HG03432 (cell line): ENCODE measurements around the gene SCN8A.

ENCODE experiments used
- ATAC-seq: cut with Tn5 transposase; IDR thresholded peaks from one replicate; pipeline ENCODE4 v1.9.1; 2021; ENCODE audit warnings: mild to moderate bottlenecking, moderate library complexity; ENCODE audit not compliant: unreplicated experiment

SCN8A gene

GRCh38 chr12:51706206-51706605, 115.2 kb downstream of the SCN8A start:
- ATAC-seq, result no peak

- no peak for ATAC-seq
Measured at GRCh38 chr12:51714666-51715065, 123.6 kb downstream of the SCN8A start.

GRCh38 chr12:51717326-51717925, 126.4 kb downstream of the SCN8A start:
- ATAC-seq, result no peak

DNA sequence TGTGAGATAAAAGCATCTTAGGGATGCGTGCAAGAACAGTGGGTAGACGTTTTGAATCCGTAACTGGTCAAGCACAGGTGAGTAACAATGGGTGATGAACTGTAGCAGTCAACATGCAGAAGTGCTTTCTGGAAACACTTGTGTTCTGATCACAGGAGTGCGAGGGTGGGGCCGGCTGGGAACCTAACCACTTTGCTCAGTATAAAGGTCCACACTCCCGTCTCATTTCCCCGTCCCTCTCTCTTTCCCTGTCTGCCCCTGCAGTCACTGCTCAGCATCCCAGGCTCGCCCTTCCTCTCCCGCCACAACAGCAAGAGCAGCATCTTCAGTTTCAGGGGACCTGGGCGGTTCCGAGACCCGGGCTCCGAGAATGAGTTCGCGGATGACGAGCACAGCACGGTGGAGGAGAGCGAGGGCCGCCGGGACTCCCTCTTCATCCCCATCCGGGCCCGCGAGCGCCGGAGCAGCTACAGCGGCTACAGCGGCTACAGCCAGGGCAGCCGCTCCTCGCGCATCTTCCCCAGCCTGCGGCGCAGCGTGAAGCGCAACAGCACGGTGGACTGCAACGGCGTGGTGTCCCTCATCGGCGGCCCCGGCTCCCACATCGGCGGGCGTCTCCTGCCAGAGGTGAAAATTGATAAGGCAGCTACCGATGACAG, 130.4 kb downstream of the SCN8A start:
- ATAC-seq, result no peak

DNA sequence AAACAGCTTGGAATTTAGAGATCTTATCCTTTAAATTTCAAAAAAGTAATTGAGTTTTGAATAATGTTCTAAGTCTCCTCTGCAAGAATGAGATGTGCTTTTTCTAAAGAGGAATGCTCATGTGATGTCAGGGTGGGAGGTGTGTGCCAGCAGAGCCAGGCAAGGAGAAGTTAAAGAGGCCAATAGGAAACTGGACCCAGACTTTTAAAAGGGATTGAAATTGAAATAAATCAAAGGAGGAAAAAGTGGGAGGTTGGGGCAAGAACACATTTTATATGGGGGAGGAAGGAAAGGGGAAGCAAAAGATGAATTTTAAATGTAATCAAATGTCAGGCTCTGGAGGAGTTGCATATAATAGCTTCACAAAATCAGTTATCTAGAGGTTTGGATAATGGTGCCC, 131.4 kb downstream of the SCN8A start:
- ATAC-seq, result no peak

DNA sequence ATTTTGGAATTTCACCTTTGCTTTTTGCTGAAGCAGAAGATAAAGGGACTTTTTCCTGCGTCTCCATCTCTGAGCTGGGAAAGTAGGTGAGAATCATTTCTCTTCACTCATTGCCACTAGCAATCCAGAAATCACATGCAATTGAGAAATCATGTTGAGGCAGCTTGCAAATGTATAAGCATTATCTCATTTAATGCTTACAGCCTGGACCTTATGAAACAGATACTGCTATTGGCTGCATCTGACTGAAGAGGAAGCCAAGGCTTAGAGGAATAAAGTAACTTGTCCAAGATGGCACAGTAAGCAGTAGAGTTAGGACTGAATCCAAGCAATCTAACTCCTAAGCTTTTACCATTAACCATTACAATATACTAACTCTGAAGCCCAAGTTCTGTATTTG, 135.1 kb downstream of the SCN8A start:
- no peak for ATAC-seq

DNA sequence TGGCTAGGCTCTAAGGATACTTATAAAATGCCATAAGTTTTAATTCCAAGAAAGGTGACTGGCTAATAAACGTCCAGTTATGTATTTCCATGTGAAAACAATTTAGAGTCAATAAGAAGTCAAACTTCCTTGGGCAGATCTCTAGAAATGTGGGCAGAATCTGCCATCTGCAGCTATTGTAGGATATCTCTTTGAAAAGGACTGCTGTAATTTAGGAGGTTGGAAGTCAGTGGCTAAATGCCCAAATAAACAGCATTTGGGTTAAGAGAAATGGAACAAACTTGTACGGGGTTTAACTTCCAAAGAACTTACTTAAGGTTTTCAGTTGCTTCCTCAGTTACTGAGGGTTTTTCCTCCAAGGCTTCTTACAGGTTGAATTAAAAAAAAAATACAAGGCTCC, 135.9 kb downstream of the SCN8A start:
- no peak for ATAC-seq

GRCh38 chr12:51729331-51729730, 138.3 kb downstream of the SCN8A start:
- ATAC-seq, result no peak

GRCh38 chr12:51730745-51731144, 139.7 kb downstream of the SCN8A start:
- ATAC-seq, result no peak

GRCh38 chr12:51740536-51740935, 149.5 kb downstream of the SCN8A start:
- no peak for ATAC-seq

GRCh38 chr12:51744235-51744634, 153.2 kb downstream of the SCN8A start:
- no peak for ATAC-seq

- no peak for ATAC-seq
Measured at GRCh38 chr12:51744957-51745356, 153.9 kb downstream of the SCN8A start.

DNA sequence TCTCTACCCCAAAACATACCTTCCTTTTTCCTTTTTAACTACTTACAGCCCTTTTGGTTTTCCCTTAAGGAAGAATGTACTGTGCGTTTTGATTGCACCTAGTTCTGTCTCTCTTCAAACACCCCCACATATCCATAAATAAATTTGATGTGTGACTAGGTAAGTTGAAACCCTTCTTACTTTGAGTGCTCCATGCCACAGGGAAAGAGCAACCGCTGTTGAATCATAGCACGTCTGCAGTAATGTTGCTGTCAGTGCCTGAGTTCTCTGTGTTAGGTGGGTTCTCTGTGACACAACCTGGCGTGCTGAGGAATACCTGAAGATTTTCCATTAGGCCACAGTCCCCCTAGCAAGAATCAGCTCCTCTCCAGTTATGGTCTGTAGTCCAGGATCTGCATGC, 155.4 kb downstream of the SCN8A start:
- no peak for ATAC-seq

GRCh38 chr12:51748235-51748634, 157.2 kb downstream of the SCN8A start:
- no peak for ATAC-seq

DNA sequence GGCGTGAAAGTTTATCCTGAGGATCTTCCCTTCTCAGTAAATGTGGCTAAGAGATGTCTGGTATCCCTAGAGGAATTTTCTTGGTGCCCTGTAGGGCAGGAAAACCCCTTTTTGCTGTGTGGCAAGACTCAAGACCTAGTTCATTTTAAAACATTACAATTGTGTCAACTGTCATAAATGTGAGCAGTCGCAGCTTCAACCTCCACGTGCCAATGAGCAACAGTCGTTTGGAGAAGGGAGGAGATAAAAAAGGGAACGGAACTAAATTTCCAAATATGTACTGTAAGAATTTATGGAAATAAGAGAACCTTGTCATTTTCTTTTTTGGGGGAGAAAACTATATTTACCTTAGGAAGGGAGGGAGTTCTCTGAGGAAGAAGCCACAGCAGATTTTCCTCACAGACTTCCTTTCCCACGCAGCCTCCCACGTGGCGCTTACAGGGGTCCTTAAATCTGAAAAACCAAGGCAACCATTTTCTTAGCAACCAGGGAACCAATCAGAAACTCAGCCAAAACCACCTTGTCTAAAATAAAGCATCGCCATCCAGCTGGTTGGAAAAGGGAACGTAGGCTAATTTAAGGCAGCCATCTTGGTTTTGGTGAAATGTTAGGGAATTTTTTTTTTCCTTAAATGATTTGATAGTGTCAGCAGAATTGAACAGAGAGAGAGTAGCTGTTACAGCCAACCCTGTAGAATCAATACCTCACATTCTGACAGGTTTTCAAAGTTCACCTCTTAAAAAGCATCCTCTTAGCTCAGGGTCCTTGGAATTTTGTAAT, 158.4 kb downstream of the SCN8A start:
- no peak for ATAC-seq

DNA sequence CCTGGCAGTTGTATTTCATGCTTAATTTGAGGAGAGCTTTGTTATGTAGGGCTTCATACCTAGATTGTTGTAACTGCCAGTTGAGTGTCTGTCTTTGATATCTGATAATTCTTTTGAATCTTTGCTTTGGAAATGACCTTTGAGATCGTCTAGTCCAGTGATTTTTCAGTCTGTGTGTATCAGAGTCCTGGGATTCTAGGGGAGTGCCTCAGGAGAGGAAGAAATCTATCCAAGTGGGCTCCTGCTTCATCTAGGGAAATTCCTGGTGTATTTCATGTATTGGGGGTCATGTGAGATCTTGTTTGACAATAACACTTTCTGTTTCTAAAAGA, 158.9 kb downstream of the SCN8A start:
- no peak for ATAC-seq

DNA sequence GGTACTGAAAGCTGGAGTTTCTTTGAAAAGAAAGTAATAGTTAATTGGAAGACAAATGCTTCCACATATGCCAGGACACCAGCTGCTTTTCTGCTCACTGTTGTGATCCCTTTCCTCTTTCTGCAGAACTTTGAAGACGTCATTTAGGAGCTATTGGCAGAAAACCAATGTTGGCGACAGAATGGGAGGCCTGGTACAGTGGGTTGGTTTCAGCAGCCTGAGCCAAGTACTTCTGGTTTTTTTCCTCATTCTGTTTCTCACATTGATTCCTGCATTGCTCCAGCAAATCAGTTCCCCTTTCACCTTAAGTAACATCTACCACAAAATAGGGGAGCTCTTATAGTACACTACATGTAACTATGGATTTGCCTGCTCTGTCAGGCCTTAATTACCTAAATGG, 160.6 kb downstream of the SCN8A start:
- ATAC-seq, result no peak

- ATAC-seq, result no peak
Measured at GRCh38 chr12:51752234-51752889, 161.3 kb downstream of the SCN8A start.

DNA sequence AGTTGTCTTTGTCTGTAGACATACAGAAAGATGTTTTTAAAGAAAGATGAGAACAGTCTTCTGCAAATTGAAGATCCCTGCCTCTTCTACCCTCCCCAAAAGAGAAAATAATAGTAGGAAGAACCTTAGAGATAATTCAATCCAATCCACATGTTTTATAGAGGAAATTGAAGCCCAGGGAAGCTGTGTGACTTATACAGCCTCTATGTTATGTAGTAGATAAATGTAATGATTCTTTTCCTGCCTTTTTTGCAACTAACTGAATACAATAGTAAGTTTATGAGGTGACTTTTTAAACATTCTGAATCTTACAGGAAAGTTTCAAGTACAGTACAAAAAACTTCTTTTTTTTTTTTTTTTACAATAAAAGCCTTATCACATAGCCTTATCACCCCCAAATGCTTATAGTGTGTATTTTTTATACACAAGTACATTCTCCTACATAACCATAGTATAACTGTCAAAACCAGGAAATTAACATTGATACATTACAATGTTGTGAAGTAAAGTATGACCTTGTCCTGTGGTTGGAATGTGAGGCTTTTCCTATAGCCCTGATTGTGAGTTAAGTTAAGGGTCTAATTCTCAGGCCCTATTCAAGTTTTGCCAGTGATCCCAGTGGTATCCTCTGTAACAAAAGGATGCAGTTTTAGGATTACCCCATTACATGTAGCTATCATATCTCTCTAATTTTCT, 163.1 kb downstream of the SCN8A start:
- ATAC-seq, result no peak

GRCh38 chr12:51755251-51755650, 164.2 kb downstream of the SCN8A start:
- ATAC-seq, result no peak

DNA sequence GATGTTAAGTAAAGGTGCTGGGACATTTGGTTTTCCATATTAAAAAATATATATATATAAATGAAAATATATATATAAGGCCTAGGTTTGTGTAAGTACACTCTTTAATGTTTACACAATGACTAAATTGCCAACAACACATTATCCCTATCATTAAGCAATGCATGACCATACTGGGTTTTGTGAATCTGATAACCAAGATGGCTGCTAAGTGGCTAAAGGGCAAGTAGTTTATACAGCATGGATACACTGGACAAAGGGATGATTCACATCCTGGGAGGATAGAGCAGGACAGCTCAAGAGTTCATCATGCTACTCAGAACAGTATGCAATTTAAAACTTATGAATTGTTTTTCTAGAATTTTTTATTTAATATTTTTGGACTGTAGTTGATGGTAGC, 168.1 kb downstream of the SCN8A start:
- ATAC-seq, result no peak
